ENCODE measurements around the gene SP140. TPM values are rescaled to one million over a fixed set of nuclear protein-coding genes. Genes with fewer than 3 reads are reported as not detected.

Gene SP140
- total RNA-seq, 4 donors from 2014 or later: 0.47 to 2.7 (median 1.8) TPM

DNA sequence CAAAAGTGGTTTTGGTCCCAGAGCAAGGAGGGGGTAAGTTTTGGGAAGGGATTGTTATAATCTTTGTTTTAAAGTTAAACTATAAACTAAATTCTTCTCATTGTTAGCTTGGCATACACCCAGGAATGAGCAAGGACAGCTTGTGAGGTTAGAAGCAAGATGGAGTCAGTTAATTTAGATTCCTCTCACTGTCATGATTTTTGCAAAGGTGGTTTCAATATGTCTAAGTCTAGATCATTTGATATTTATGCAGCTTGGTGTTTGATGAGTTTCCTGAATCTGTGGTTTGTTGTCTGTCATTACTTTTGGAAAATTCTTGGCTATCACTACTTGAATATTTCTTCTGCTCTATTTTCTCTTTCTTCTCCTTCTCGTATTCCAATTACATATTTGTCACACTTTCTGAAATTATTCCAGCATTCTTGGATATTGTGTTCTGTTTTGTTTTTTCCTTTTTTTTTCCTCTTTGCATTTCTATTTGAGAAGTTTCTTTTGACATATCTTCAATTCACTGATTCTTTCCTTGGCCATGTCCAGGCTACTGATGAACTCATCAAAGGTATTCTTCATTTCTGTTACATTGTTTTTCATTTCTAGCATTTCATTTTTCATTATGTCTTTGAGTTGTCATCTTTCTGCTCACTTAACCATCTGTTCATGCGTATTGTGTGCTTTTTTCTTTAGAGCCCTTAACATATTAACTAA lies 5.1 kb downstream of the SP140 start:
- TF ChIP-seq EP300 (IDR thresholded peaks at IDR 0.05) (no peak), POLR2AphosphoS5 (IDR thresholded peaks at IDR 0.05) (no peak), POLR2A (IDR thresholded peaks at IDR 0.05) (no peak)
- TF ChIP-seq, protein P1, sequence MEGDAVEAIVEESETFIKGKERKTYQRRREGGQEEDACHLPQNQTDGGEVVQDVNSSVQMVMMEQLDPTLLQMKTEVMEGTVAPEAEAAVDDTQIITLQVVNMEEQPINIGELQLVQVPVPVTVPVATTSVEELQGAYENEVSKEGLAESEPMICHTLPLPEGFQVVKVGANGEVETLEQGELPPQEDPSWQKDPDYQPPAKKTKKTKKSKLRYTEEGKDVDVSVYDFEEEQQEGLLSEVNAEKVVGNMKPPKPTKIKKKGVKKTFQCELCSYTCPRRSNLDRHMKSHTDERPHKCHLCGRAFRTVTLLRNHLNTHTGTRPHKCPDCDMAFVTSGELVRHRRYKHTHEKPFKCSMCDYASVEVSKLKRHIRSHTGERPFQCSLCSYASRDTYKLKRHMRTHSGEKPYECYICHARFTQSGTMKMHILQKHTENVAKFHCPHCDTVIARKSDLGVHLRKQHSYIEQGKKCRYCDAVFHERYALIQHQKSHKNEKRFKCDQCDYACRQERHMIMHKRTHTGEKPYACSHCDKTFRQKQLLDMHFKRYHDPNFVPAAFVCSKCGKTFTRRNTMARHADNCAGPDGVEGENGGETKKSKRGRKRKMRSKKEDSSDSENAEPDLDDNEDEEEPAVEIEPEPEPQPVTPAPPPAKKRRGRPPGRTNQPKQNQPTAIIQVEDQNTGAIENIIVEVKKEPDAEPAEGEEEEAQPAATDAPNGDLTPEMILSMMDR (IDR thresholded peaks at IDR 0.05): no peak
- Histone ChIP-seq H3K4me3 (no peak overlapping the region), H3K4me1 (no peaks in the 10 kb centered on the region), H3K27ac (no peak overlapping the region), H3K36me3 (no peaks in the 10 kb centered on the region), H3K9me3 (peaks cover 10% of the 10 kb centered on the region), H3K27me3 (no peaks in the 10 kb centered on the region)
- no peak for DNase-seq (ENCODE audit: low spot score in 2 of 2)
- WGBS: 83% methylated on average over 2 of the region's 2 CpGs

DNA sequence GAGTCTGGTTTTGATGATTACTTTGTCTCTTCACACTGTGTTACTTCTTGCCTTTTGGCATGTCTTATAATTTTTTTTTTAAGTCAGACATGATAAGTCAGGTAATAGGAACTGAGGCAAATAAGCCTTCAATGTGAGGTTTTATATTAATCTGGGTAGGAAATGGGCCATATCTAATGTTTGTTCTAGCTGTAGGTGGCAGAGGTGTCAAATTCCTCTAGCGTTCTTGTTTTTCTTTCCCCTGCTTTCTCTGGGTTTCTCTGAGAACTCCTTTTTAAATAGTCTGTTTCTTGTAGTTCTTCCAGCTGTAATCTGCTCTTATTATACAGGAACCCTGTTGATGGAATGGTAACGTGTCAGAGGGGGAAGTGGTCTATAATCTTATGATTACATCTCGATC lies 5.7 kb downstream of the SP140 start:
- Histone ChIP-seq H3K4me1 (no peaks in the 10 kb centered on the region), H3K4me3 (no peak overlapping the region), H3K9me3 (peaks cover 10% of the 10 kb centered on the region), H3K36me3 (no peaks in the 10 kb centered on the region), H3K27me3 (no peaks in the 10 kb centered on the region), H3K27ac (no peak overlapping the region)
- DNase-seq (ENCODE audit: low spot score in 2 of 2): no peak
- 64% methylated on average over 3 of the region's 3 CpGs for WGBS
- TF ChIP-seq POLR2A (IDR thresholded peaks at IDR 0.05) (no peak), POLR2AphosphoS5 (IDR thresholded peaks at IDR 0.05) (no peak), EP300 (IDR thresholded peaks at IDR 0.05) (no peak)
- TF ChIP-seq, protein P1 (IDR thresholded peaks at IDR 0.05): no peak

DNA sequence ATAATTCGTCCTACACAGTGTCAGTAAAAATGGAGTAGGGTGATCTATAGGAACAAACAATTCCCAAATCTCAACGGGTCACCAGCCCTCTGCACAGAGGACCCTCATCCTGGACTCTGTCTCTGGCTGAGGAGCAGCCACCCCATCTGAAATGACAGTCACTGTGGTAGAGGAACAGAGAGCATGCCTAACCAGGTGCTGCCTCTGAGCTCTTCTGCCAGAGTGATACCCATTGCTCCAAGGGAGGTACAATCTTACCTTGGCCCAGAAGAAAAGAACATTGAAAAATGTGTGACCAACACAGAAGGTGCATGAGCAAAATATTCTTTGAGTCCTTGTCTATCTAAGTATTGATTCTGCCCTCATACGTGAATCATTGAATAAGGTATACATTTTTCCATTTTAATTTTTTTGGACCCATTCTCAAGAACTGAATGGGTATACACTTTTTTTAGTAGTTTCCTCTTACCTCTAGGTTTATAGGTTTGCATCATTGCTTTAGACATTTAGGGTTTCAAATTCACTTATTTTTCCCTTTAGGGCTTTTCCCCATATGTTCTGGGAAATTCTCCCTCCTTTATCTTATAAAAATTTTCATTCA lies 8.7 kb downstream of the SP140 start:
- Histone ChIP-seq H3K27ac (no peak overlapping the region), H3K27me3 (no peaks in the 10 kb centered on the region), H3K4me1 (no peaks in the 10 kb centered on the region), H3K9me3 (peaks cover 10% of the 10 kb centered on the region), H3K36me3 (no peaks in the 10 kb centered on the region), H3K4me3 (no peak overlapping the region)
- whole genome bisulfite sequencing: 85% methylated on average over 3 of the region's 3 CpGs
- DNase-seq (ENCODE audit: low spot score in 2 of 2): no peak
- TF ChIP-seq POLR2A (IDR thresholded peaks at IDR 0.05): no peak
- TF ChIP-seq, protein P1 (IDR thresholded peaks at IDR 0.05): no peak
- no peak for TF ChIP-seq EP300 (IDR thresholded peaks at IDR 0.05)

DNA sequence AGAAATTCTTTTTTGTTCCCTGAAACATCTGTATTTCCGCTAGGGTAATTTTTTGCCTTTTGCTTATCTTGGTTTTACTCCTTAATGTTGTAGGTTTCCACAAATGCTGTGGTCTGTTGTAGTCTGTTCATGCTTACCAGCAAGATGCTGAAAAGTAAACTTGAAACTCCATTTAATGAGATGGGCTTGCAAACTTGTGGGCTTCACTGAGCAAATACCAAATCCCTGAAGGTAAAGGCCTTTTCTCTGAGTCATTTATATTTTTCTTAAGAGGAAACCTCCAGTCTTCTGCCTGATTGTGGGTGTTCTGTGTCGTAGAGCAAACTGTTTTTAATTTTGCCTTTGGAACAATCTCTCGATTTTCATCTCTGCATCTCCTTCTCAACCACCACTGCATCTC lies 9.3 kb downstream of the SP140 start:
- 78% methylated on average over 3 of the region's 3 CpGs for WGBS
- H3K27ac ChIP-seq: no peak overlapping the region
- no peak for DNase-seq (ENCODE audit: low spot score in 2 of 2)
- H3K27me3 ChIP-seq: no peaks in the 10 kb centered on the region
- no peak for TF ChIP-seq POLR2AphosphoS5 (IDR thresholded peaks at IDR 0.05)
- TF ChIP-seq, protein P1 (IDR thresholded peaks at IDR 0.05): no peak
- TF ChIP-seq POLR2A (IDR thresholded peaks at IDR 0.05): no peak
- TF ChIP-seq EP300 (IDR thresholded peaks at IDR 0.05): no peak
- H3K4me1 ChIP-seq: no peaks in the 10 kb centered on the region
- H3K4me3 ChIP-seq: no peak overlapping the region
- H3K36me3 ChIP-seq: no peaks in the 10 kb centered on the region
- H3K9me3 ChIP-seq: peaks cover 10% of the 10 kb centered on the region

DNA sequence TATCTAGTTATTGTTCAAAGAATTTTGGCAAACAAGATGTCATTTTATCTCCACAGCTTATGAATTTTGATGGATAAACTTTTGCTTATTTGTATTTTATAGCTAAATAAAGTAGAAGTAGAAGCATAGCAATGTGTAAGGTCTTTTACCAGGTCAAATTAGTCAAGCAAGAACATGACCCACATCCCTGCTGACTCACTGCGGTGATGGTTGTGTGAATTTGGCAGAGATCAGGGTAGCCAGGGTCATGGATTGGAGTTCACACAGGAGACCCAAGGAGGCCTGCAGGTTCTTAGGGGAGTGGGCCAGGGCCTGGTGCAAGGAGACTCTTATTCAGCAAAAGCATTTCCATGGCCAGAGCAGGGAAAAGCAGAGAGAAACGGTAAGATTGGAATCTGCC lies 18.7 kb downstream of the SP140 start:
- TF ChIP-seq, protein P1 (IDR thresholded peaks at IDR 0.05): no peak
- TF ChIP-seq POLR2A (IDR thresholded peaks at IDR 0.05) (no peak), EP300 (IDR thresholded peaks at IDR 0.05) (no peak), POLR2AphosphoS5 (IDR thresholded peaks at IDR 0.05) (no peak)
- Histone ChIP-seq H3K9me3 (no peaks in the 10 kb centered on the region), H3K4me3 (no peak overlapping the region), H3K36me3 (no peaks in the 10 kb centered on the region), H3K27ac (no peak overlapping the region), H3K27me3 (no peaks in the 10 kb centered on the region), H3K4me1 (no peaks in the 10 kb centered on the region)
- 95% methylated on average over 2 of the region's 2 CpGs for WGBS
- no peak for DNase-seq (ENCODE audit: low spot score in 2 of 2)

Data from suprapubic skin (tissue), 4 donors.